Tibial artery (tissue), 4 donors: Measurements from ENCODE around the gene HACE1.

Experiments
- DNase-seq, 2 donors: peaks; one replicate each; pipeline ENCODE4 v3.0.0-alpha.2; 2019
- H3K27ac ChIP-seq, 2 donors: fragments of 200-600 bp; sonication (generic) in 1 of 2; 1 replicate in 1 of 2; 2 replicates in 1 of 2; pipeline ENCODE4 v1.5.1; 2018 to 2019; ENCODE audit warnings: mild to moderate bottlenecking in 1 of 2
- H3K27me3 ChIP-seq, 2 donors: fragments of 200-600 bp; sonication (generic) in 1 of 2; one replicate each; pipeline versions ENCODE4 v1.5.1 to v1.6.0; 2016 to 2019
- H3K36me3 ChIP-seq, 3 donors: fragments of 200-600 bp; sonication (generic) in 2 of 3; one replicate each; pipeline ENCODE4 v1.5.1; 2016 to 2019; ENCODE audit warnings: mild to moderate bottlenecking in 2 of 3
- H3K4me1 ChIP-seq, 4 donors: fragments of 200-600 bp; sonication (generic) in 2 of 4; 1 replicate in 3 of 4; 2 replicates in 1 of 4; pipeline ENCODE4 v1.5.1; 2016 to 2019
- H3K4me3 ChIP-seq, 2 donors: fragments of 200-600 bp; sonication (generic) in 1 of 2; 1 replicate in 1 of 2; 2 replicates in 1 of 2; pipeline ENCODE4 v1.5.1; 2018 to 2019; ENCODE audit warnings: mild to moderate bottlenecking in 2 of 2
- H3K9me3 ChIP-seq, 3 donors: fragments of 200-600 bp; sonication (generic) in 1 of 3; one replicate each; pipeline ENCODE4 v1.5.1; 2016 to 2019
- CTCF ChIP-seq, 2 experiments: fragments of 200-600 bp in 1 of 2; fragments of 450-650 bp in 1 of 2; IDR thresholded peaks; one replicate each; pipeline ENCODE4 v1.5.1; 2017 to 2019; ENCODE audit warnings: antibody characterized with exemption in 2 of 2, mild to moderate bottlenecking in 1 of 2, moderate library complexity in 1 of 2
- intact Hi-C: fragments of 100-400 bp; cut with DNase I; formaldehyde crosslinking; loops from one replicate; pipeline ENCODE4 v1.15.0; 2023; ENCODE audit warnings: low total_unique reads

The HACE1 gene

GRCh38 chr6:104713982-104714381 is 145.7 kb downstream of the HACE1 start:
- no peak overlapping the region for H3K27ac ChIP-seq
- intact Hi-C loops, result no loop called here
- H3K4me3 ChIP-seq, result no peak overlapping the region
- H3K4me1 ChIP-seq, result no peaks in the 10 kb centered on the region
- TF ChIP-seq CTCF (IDR thresholded peaks at IDR 0.05), result no peak
- no peaks in the 10 kb centered on the region for H3K27me3 ChIP-seq
- H3K36me3 ChIP-seq, result no peaks in the 10 kb centered on the region
- H3K9me3 ChIP-seq, result no peaks in the 10 kb centered on the region
- DNase-seq, result no peak

- Histone ChIP-seq H3K27ac (no peak overlapping the region), H3K9me3 (no peaks in the 10 kb centered on the region), H3K36me3 (no peaks in the 10 kb centered on the region), H3K4me3 (no peak overlapping the region), H3K27me3 (no peaks in the 10 kb centered on the region), H3K4me1 (no peaks in the 10 kb centered on the region)
- DNase-seq, result no peak
- no peak for TF ChIP-seq CTCF (IDR thresholded peaks at IDR 0.05)
- intact Hi-C loops, result no loop called here
Measured at GRCh38 chr6:104711371-104711770, 148.3 kb downstream of the HACE1 start.

GRCh38 chr6:104710543-104711335 is 149.0 kb downstream of the HACE1 start:
- Histone ChIP-seq H3K4me3 (no peak overlapping the region), H3K9me3 (no peaks in the 10 kb centered on the region), H3K27me3 (no peaks in the 10 kb centered on the region), H3K36me3 (no peaks in the 10 kb centered on the region), H3K4me1 (no peaks in the 10 kb centered on the region), H3K27ac (no peak overlapping the region)
- no peak for TF ChIP-seq CTCF (IDR thresholded peaks at IDR 0.05)
- no peak for DNase-seq
- intact Hi-C loops, result no loop called here

- Histone ChIP-seq H3K36me3 (no peaks in the 10 kb centered on the region), H3K4me1 (no peaks in the 10 kb centered on the region), H3K27me3 (no peaks in the 10 kb centered on the region), H3K27ac (no peak overlapping the region), H3K4me3 (no peak overlapping the region), H3K9me3 (no peaks in the 10 kb centered on the region)
- no peak for DNase-seq
- intact Hi-C loops, result no loop called here
- no peak for TF ChIP-seq CTCF (IDR thresholded peaks at IDR 0.05)
Measured at GRCh38 chr6:104705916-104706442, 153.7 kb downstream of the HACE1 start.

- H3K4me3 ChIP-seq, result no peak overlapping the region
- DNase-seq, result no peak
- H3K27me3 ChIP-seq, result no peaks in the 10 kb centered on the region
- H3K36me3 ChIP-seq, result no peaks in the 10 kb centered on the region
- TF ChIP-seq CTCF (IDR thresholded peaks at IDR 0.05), result no peak
- H3K4me1 ChIP-seq, result no peaks in the 10 kb centered on the region
- H3K9me3 ChIP-seq, result no peaks in the 10 kb centered on the region
- no peak overlapping the region for H3K27ac ChIP-seq
- intact Hi-C loops, result no loop called here
Measured at GRCh38 chr6:104705095-104705707, 154.5 kb downstream of the HACE1 start.
